ENCODE measurements around the gene ATXN1. TPM values are rescaled to one million over a fixed set of nuclear protein-coding genes. Genes with fewer than 3 reads are reported as not detected.

The ATXN1 gene
- total and polyA plus RNA-seq, 2 experiments from 2014 or later, result 4.8 to 9.1 TPM

DNA sequence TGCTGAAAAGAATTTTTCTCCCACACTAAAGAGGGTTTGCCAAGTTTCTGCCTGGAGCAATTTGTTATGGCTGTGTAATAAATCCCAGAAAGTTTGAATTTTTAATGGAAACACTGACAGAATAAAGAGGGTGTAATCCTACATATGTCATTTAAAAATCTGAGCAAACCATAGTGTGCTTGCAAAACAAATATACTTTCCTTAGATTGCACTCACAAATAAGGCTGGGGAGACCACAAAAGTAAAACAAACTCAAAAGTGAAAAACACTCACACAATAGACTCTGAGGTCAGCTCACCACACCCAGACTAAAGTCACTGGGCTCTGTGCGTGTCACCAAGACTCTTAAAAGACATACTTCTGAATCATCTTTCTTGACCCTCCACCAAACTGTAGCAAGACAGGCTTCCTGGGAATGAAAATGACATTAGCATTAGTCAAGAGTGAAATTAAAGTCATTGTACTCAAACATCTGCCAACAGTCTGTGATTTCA lies 4.8 kb upstream of the ATXN1 start:
- no peaks in the 10 kb centered on the region for H4K20me1 ChIP-seq (replicated peaks; ENCODE audit: insufficient read depth)
- TF ChIP-seq NANOG (IDR thresholded peaks at IDR 0.05; ENCODE audit: borderline replicate concordance) (no peak), ZNF331 (CRISPR knock-in tag; IDR thresholded peaks at IDR 0.05; ENCODE audit: low read depth) (no peak), POLR2AphosphoS5 (IDR thresholded peaks at IDR 0.05; ENCODE audit: low read depth) (no peak), EZH2 (IDR thresholded peaks at IDR 0.05; ENCODE audit: low read depth, unreplicated experiment) (no peak)
- H3K27me3 ChIP-seq (ENCODE audit: insufficient read depth), result peaks cover 7% of the 10 kb centered on the region
- H3K79me2 ChIP-seq (replicated peaks; ENCODE audit: insufficient read depth), result no peaks in the 10 kb centered on the region
- no peak overlapping the region for H2AFZ ChIP-seq
- DNase-seq (ENCODE audit: low spot score) (no peak), ATAC-seq (no peak)
- peaks cover 11% of the 10 kb centered on the region; the same call in 1 of the 2 replicates for H3K4me1 ChIP-seq (ENCODE audit: insufficient read depth)
- H3K27ac ChIP-seq (ENCODE audit: low read depth), result no peak overlapping the region
- Mint-ChIP-seq H3K4me3 (no peak overlapping the region), H3K4me1 (peaks cover 29% of the 10 kb centered on the region), H3K9me3 (no peaks in the 10 kb centered on the region), H3K36me3 (ENCODE audit: low read depth) (no peaks in the 10 kb centered on the region), H3K27me3 (ENCODE audit: insufficient read depth, low read depth, poor library complexity) (peaks cover 9% of the 10 kb centered on the region), H3K27ac (no peak overlapping the region)
- H3K36me3 ChIP-seq (ENCODE audit: insufficient read depth), result no peaks in the 10 kb centered on the region
- H3K9me2 ChIP-seq (ENCODE audit: insufficient read depth), result no peaks in the 10 kb centered on the region
- H3F3A ChIP-seq (replicated peaks; ENCODE audit: low read depth), result no peaks in the 10 kb centered on the region
- no peak overlapping the region for H3K4me3 ChIP-seq
- no peak overlapping the region for H3K4me2 ChIP-seq

- Histone ChIP-seq H3F3A (replicated peaks; ENCODE audit: low read depth) (no peaks in the 10 kb centered on the region), H4K20me1 (replicated peaks; ENCODE audit: insufficient read depth) (no peaks in the 10 kb centered on the region), H3K9me2 (ENCODE audit: insufficient read depth) (no peaks in the 10 kb centered on the region), H3K36me3 (ENCODE audit: insufficient read depth) (no peaks in the 10 kb centered on the region), H3K4me1 (ENCODE audit: insufficient read depth) (peaks cover 11% of the 10 kb centered on the region; the same call in 1 of the 2 replicates), H2AFZ (no peak overlapping the region), H3K4me2 (no peak overlapping the region), H3K79me2 (replicated peaks; ENCODE audit: insufficient read depth) (no peaks in the 10 kb centered on the region), H3K27ac (ENCODE audit: low read depth) (no peak overlapping the region), H3K4me3 (no peak overlapping the region), H3K27me3 (ENCODE audit: insufficient read depth) (peaks cover 7% of the 10 kb centered on the region)
- Mint-ChIP-seq H3K27me3 (ENCODE audit: insufficient read depth, low read depth, poor library complexity) (peaks cover 8% of the 10 kb centered on the region), H3K4me3 (no peak overlapping the region), H3K4me1 (peaks cover 23% of the 10 kb centered on the region), H3K36me3 (ENCODE audit: low read depth) (no peaks in the 10 kb centered on the region), H3K9me3 (no peaks in the 10 kb centered on the region), H3K27ac (no peak overlapping the region)
- DNase-seq (ENCODE audit: low spot score), result no peak
- no peak for ATAC-seq
- TF ChIP-seq, protein P1, sequence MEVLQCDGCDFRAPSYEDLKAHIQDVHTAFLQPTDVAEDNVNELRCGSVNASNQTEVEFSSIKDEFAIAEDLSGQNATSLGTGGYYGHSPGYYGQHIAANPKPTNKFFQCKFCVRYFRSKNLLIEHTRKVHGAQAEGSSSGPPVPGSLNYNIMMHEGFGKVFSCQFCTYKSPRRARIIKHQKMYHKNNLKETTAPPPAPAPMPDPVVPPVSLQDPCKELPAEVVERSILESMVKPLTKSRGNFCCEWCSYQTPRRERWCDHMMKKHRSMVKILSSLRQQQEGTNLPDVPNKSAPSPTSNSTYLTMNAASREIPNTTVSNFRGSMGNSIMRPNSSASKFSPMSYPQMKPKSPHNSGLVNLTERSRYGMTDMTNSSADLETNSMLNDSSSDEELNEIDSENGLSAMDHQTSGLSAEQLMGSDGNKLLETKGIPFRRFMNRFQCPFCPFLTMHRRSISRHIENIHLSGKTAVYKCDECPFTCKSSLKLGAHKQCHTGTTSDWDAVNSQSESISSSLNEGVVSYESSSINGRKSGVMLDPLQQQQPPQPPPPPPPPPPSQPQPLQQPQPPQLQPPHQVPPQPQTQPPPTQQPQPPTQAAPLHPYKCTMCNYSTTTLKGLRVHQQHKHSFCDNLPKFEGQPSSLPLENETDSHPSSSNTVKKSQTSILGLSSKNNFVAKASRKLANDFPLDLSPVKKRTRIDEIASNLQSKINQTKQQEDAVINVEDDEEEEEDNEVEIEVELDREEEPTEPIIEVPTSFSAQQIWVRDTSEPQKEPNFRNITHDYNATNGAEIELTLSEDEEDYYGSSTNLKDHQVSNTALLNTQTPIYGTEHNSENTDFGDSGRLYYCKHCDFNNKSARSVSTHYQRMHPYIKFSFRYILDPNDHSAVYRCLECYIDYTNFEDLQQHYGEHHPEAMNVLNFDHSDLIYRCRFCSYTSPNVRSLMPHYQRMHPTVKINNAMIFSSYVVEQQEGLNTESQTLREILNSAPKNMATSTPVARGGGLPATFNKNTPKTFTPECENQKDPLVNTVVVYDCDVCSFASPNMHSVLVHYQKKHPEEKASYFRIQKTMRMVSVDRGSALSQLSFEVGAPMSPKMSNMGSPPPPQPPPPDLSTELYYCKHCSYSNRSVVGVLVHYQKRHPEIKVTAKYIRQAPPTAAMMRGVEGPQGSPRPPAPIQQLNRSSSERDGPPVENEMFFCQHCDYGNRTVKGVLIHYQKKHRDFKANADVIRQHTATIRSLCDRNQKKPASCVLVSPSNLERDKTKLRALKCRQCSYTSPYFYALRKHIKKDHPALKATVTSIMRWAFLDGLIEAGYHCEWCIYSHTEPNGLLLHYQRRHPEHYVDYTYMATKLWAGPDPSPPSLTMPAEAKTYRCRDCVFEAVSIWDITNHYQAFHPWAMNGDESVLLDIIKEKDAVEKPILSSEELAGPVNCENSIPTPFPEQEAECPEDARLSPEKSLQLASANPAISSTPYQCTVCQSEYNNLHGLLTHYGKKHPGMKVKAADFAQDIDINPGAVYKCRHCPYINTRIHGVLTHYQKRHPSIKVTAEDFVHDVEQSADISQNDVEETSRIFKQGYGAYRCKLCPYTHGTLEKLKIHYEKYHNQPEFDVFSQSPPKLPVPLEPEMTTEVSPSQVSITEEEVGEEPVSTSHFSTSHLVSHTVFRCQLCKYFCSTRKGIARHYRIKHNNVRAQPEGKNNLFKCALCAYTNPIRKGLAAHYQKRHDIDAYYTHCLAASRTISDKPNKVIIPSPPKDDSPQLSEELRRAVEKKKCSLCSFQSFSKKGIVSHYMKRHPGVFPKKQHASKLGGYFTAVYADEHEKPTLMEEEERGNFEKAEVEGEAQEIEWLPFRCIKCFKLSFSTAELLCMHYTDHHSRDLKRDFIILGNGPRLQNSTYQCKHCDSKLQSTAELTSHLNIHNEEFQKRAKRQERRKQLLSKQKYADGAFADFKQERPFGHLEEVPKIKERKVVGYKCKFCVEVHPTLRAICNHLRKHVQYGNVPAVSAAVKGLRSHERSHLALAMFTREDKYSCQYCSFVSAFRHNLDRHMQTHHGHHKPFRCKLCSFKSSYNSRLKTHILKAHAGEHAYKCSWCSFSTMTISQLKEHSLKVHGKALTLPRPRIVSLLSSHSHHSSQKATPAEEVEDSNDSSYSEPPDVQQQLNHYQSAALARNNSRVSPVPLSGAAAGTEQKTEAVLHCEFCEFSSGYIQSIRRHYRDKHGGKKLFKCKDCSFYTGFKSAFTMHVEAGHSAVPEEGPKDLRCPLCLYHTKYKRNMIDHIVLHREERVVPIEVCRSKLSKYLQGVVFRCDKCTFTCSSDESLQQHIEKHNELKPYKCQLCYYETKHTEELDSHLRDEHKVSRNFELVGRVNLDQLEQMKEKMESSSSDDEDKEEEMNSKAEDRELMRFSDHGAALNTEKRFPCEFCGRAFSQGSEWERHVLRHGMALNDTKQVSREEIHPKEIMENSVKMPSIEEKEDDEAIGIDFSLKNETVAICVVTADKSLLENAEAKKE (CRISPR knock-in tag; IDR thresholded peaks at IDR 0.05), result no peak
- TF ChIP-seq STAT1 (IDR thresholded peaks at IDR 0.05; ENCODE audit: unreplicated experiment), result no peak
- TF ChIP-seq, protein P2, sequence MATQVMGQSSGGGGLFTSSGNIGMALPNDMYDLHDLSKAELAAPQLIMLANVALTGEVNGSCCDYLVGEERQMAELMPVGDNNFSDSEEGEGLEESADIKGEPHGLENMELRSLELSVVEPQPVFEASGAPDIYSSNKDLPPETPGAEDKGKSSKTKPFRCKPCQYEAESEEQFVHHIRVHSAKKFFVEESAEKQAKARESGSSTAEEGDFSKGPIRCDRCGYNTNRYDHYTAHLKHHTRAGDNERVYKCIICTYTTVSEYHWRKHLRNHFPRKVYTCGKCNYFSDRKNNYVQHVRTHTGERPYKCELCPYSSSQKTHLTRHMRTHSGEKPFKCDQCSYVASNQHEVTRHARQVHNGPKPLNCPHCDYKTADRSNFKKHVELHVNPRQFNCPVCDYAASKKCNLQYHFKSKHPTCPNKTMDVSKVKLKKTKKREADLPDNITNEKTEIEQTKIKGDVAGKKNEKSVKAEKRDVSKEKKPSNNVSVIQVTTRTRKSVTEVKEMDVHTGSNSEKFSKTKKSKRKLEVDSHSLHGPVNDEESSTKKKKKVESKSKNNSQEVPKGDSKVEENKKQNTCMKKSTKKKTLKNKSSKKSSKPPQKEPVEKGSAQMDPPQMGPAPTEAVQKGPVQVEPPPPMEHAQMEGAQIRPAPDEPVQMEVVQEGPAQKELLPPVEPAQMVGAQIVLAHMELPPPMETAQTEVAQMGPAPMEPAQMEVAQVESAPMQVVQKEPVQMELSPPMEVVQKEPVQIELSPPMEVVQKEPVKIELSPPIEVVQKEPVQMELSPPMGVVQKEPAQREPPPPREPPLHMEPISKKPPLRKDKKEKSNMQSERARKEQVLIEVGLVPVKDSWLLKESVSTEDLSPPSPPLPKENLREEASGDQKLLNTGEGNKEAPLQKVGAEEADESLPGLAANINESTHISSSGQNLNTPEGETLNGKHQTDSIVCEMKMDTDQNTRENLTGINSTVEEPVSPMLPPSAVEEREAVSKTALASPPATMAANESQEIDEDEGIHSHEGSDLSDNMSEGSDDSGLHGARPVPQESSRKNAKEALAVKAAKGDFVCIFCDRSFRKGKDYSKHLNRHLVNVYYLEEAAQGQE (IDR thresholded peaks at IDR 0.05; ENCODE audit: unreplicated experiment), result no peak
- no peak for TF ChIP-seq ZNF114 (CRISPR knock-in tag; IDR thresholded peaks at IDR 0.05)
- no peak for TF ChIP-seq CTCF (conservative IDR thresholded peaks at IDR 0.05; ENCODE audit: low read depth in 2 of 2)
- no peak for TF ChIP-seq EZH2 (IDR thresholded peaks at IDR 0.05; ENCODE audit: low read depth, unreplicated experiment)
Measured at GRCh38 chr6:16765235-16765634, 4.0 kb upstream of the ATXN1 start.

Measured in GM23338 (cell line).